ENCODE data around the gene TENT4A.
"Not testable (repeated sequence)": the region's sequence is repeated elsewhere in the genome, so short reads cannot be mapped to it uniquely, and the experiment has no call there.

TENT4A gene

DNA sequence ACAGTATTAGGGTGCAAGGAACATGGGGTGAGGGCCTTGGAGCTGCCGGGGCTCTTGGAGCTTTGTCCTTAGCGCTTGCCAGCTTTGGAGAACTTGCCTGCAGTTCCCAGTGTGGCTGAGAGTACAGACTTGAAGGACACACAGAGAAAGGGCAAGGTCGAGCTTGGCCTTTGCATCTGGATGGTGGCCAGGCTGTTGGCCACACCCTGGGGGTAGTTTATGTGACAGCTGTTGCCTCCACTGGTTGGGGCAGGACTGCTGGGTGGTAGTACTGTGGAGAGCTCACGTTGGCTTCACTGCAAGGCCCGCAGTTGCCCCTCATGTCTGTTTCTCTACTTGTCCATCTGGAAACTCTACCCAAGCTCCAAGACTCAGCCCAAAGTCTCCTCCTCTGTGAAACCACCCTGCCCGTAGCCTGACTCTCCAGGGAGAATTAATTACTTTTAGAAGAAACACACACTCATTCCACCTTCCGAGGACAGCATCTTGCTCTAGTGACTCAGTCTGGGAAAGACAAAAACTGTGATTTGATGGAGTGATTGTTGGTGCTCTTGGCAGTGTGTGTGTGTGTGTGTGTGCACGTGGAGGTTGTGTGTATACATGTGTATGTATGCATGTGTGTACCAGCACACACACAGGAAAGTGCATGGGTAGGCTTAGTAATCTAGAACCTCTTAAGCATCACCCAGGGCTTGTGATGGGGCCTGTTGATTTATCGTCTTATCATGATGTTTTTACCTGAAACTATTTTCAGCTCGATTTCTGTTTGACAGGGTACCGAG lies 57.8 kb downstream of the TENT4A start:
- DNase-seq: no peak

DNA sequence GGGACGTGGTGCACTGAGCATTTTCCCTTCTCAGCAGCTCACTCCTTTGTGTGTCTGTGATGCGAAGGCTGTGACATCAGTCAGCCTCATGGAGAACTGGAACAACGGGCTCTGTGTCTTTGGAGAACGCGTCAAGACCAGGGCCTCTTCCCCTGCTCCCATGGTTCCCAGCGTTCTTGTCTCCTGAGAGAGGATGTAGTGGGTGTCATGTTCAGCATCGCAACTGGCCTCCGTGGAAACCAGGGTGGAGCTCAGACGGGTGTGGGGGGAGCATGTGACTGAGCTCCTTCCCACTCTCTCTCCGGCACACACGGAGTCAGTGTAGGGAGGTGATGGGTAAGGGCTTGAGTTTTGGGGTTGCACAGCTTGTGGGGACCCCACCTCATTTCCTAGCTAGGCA lies 59.7 kb downstream of the TENT4A start:
- DNase-seq: no peak

DNA sequence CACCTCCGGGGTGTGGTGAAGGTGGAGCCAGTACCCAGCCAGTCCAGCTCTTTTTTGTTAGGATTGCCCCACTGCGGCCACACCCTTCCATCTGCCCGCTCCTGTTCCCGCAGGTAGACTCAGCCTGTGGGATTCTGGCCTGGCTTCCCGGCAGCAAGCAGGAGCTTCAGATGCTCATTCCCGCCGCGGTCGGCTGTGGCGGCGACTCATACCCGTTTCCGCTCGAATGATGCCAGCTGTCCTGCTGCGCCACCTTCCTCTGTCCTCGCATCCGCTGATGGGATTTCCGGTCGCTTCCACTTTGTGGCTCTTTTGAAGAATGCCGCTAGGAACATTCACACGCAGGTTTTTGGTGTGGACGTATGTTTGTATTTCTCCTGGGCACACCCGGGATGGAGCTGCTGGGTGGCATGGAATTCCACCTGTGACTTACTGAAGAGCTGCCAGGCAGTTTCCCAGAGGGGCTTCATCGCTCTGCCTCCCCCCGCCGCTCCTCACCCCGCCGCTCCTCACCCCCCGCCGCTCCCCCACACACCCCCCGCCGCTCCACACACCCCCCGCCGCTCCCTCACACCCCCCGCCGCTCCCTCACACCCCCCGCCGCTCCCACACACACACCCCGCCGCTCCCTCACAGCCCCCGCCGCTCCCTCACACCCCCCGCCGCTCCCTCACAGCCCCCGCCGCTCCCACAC lies 60.3 kb downstream of the TENT4A start:
- DNase-seq: no peak

DNA sequence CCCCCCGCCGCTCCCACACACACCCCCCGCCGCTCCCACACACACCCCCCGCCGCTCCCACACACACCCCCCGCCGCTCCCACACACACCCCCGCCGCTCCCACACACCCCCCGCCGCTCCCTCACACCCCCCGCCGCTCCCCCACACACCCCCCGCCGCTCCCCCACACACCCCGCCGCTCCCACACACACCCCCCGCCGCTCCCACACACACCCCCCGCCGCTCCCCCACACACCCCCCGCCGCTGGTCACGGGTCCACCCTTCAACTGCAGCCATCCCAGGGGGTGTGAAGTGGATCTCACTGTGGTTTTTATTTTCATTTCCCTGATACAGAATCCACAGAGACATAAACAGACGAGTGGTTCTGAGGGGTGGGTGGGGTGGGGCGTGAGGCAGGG lies 61.0 kb downstream of the TENT4A start:
- DNase-seq: not testable (repeated sequence)

GRCh38 chr5:6774721-6775204 lies 61.5 kb downstream of the TENT4A start:
- no peak for DNase-seq

DNA sequence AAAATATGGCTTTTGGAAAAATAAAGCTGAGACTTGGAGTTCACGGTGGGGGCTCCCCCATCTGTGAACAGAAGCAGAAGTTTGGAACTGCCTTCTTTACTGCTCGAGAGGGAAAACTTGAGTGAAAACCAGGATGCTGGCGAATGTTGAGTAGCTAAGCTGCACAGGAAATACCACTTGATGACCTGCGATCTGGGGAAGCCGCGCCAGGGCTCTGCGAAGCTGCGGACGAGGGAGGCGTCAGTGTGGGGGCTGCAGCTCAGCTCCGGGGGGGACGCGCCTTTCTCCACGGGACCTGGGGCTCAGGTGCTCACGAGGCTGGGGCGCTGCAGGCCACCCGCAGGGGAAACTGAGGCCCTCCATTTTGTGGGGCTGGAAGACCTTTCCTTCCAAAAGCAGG lies 62.3 kb downstream of the TENT4A start:
- no peak for DNase-seq

GRCh38 chr5:6780802-6781391 lies 67.7 kb downstream of the TENT4A start:
- DNase-seq: no peak

- no peak for DNase-seq
These were observed 68.5 kb downstream of the TENT4A start for GRCh38 chr5:6781716-6782115.

DNA sequence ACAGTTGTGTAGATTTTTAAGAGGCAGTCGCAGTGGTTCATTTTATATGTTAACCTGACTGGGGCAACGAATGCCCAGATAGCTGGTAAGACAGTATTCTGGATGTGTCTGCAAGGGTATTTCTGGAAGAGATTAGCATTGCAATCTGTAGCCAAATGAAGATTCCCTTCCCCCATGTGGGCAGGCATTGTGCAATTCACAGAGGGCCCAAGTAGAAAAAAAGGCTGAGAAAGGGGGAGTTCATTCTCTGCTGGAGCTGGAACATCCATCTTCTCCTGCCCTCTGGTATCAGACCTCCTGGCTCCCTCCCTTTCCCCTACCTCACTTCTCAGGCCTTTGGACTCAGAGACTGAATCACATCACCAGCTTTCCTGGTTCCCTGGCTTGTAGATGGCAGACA lies 70.6 kb downstream of the TENT4A start:
- no peak for DNase-seq

DNA sequence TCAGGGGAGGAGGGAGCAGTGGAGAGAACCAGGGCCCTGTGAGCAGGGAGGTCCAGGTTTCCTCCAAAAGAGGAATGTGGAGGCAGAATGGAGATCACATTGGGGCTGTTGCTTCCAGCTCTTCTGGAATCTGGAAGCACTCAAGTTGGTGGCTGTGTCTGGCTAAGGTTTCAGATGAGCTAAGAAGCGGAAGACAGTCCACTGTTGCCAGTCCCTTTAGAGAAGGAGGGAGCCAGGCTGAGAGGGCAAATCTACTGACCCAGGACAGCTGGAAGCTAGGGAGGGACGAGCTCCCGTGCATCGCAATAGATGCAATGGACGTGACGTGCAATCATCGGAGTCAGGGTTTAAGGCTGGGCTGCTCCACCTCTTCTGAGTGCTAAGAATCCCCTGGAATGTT lies 71.2 kb downstream of the TENT4A start:
- no peak for DNase-seq

DNA sequence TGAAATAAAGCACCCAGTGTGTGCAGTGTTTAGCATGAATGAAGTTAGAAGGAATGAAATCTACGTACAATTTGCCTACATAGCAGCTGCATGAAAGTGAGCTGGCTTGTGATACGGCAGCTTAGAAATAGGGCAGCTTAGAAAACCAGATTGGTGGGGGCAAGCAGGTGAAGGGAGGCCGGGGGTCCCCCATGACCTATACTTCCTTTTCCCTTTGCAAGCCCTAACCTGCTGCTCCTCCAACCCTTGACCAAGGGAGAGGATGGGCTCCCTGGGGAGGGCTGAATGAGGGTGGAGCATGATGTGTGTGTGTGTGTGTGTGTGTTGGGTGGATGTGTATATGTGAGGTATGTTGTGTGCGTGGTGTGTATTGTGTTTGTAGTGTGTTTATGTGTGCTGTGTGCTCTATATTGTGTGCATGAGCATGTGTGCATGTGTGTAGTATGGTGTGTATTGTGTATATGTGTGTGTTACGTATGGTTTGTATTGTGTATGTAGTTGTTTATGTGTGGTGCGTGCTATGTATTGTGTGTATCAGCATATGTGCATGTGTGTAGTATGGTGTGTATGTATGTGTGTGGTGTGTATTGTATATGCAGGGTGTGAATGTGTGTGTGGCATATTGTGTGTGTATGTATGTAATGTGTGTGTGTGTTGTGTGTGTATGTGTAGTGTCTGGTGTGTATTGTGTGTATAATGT lies 72.1 kb downstream of the TENT4A start:
- DNase-seq: no peak

- DNase-seq: no peak
These were observed 72.6 kb downstream of the TENT4A start for GRCh38 chr5:6785861-6786180.

- no peak for DNase-seq
These were observed 73.7 kb downstream of the TENT4A start for GRCh38 chr5:6786786-6787495.

DNA sequence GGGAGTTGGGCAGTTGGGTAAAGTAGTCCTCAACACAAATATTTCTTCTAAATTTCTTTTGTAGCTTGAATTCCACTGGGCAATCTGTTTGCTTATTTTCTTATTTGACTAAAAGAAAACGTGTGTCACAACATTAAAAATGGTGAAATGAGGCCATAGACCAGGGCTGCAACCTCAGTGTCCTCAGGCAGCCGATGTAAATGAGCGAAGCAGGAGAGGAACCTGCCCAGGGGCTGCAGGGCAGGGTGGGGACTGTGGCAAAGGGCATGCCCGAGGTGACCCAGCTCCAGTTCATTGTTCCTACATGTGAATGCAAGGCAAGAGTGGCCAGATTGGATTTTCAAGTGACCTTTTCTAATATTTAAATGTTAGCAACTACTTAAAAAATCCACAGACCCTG lies 74.7 kb downstream of the TENT4A start:
- no peak for DNase-seq

DNA sequence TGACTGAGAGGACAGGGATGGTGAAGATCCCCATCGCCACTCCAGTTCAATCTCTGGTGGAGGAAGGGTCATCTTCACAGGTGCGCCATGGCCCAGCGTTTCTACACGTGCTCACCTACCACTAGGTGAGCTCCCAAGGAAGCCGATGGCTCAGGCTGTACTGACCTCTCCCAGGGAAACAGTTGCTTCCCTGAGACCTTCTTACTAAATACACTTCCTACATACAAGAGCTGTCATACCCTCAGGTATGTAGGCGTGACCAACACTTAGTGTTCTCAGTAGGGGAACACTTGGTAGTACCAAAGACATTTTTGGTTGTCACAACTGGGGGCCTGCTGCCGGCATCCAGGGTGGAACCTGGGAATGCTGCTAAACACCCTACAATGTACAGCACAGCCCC lies 75.2 kb downstream of the TENT4A start:
- no peak for DNase-seq

GRCh38 chr5:6788956-6789649 lies 75.9 kb downstream of the TENT4A start:
- DNase-seq: no peak

GRCh38 chr5:6790346-6790865 lies 77.2 kb downstream of the TENT4A start:
- DNase-seq: no peak

DNA sequence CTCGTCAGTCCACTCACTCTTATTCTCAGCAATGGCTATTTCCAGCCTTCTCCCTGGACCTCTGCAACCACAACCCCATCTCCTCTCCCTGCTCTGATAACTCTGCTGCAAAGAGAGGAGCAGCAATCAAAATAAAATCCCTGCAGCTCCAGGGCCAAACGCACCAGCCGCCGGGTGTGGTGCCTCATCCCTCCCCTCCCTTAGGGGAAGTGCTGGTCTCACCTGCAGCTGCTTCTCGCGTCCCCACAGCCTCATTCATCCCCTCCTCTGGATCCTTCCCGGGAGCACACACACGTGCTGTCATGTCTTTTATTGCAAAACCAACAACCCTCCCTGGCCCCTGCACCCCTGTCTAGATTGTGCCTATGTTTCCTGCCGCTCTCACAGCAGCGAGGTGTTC lies 77.8 kb downstream of the TENT4A start:
- DNase-seq: no peak

DNA sequence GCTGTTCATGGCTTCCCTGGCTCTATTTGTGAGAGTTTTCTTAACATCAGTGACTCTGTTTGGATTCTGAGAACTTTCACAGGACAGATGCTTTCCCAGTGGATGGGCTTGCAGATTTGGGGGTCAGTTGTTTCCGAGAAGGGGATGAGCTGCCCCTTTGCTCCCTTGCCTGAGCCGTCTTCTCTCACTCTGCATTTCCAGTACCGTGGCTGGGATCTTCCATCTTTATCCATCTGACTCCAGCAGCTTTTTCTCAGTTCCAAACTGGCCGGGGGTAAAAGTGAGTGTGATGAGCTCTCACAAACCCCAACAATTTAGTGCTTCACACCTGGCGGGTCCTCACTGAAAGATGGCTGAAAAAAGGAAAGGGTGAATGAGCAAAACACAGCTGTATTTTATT lies 79.1 kb downstream of the TENT4A start:
- no peak for DNase-seq

GRCh38 chr5:6792911-6793471 lies 79.8 kb downstream of the TENT4A start:
- DNase-seq: no peak

DNA sequence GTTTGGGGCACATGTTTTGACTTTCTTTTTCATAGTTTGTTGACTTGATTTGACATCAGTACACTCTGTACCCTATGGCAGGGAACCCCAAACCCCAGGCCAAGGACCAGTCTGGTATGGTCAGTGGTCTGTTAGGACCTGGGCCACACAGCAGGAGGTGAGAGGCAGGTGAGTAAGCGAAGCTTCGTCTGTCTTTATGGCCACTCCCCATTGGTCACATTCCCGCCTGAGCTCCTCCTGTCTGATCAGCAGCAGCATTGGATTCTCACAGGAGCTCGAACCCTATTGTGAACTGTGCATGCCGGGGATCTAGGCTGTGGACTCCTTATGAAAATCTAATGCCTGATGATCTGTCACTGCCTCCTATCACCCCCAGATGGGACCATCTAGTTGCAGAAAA lies 88.0 kb downstream of the TENT4A start:
- DNase-seq: no peak

Measured in right kidney (tissue), 1 donor.